GM21529 (cell line): ENCODE measurements around the gene SCMH1.

Experiments used
- ATAC-seq: cut with Tn5 transposase; IDR thresholded peaks from one replicate; pipeline ENCODE4 v1.9.1; 2021; ENCODE audit not compliant: unreplicated experiment

The SCMH1 gene

GRCh38 chr1:41032147-41032546 is 210.0 kb downstream of the SCMH1 start:
- no peak for ATAC-seq

DNA sequence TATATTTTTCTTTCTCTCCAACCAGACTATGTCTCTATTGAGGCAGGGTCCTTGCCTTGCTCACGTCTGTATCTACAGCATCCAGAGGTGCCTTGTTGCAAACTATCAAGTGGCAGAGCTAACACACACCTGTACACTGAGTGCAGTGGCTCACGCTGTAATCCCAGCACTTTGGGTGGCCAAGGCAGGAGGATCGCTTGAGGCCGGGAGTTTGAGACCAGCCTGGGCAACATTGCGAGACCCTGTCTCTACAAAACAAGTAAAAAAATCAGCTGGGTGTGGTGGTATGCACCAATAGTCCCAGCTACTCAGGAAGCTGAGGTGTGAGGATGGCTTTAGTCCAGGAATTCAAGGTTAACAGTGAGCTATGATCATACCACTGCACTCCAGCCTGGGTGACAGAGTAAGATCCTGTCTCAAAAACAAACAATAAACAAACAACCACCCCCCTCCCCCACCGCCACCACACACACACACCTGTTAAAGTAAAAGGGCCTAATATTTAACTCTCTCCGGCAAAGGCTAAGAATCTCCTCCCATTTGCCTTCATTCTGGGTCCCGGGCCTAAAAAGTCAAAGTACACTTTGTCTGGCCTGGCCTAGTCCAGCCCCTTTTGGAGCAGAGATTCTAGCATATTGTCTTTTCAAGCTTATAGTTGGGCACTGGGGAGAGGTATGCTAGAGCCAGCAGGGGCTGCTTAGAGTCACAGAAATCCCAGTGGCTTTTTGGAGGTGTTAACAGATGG is 211.1 kb downstream of the SCMH1 start:
- no peak for ATAC-seq

DNA sequence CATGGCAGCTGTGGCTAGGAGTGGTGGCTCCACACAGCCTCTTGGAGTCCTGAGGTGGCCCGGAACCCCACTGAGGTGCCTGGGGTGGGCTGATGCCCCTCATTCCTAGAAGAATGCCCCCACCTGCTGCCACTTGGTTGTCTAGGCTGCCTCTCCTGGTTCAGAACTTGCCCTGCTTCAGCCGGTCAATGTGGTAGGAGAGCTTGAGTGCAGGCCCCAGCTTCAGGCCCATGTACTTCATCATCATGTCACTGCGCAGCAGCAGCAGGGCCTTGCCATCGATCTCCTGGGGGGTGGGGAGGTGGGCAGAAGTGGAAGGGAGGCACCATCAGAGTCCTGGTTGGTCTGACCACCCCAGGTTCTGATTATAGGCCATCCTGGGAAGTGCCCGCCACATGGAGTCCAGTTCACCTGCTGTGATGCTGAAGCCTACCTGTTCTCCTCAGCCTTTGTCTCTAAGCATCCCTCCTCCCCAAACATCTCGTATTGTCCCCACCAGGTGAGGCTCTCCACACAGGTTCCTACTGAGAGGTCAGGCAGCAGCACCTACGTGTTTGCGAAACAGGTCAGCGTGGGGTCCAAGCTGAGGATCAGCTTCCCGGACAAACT is 214.0 kb downstream of the SCMH1 start:
- ATAC-seq = no peak

- no peak for ATAC-seq
Observed at GRCh38 chr1:41025979-41026819, 215.9 kb downstream of the SCMH1 start.

- no peak for ATAC-seq
Observed at GRCh38 chr1:41024953-41025352, 217.2 kb downstream of the SCMH1 start.

- ATAC-seq = no peak
Observed at GRCh38 chr1:41023279-41023990, 218.7 kb downstream of the SCMH1 start.

DNA sequence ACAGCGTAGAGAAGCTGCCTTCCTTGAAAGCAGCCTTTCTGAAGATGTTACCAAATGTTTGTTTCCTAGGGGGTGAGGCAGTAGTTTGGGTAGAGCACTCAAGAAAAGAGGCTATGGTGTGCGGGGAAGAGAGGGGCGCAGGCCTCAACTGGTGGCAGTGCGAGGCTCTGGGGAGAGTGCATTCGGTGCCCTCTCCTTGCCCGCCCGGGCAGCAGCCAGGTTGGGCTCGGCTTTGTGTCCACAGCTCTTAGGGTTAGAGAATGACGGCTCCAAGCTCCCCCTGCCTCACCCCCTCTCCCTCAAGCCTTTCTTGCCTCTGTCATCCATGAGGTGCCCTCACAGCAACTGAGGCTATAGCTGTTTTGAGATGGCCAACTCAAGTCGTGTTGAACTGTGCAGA is 219.7 kb downstream of the SCMH1 start:
- no peak for ATAC-seq

- no peak for ATAC-seq
Observed at GRCh38 chr1:41021526-41022308, 220.4 kb downstream of the SCMH1 start, which contains the start of gene SLFNL1. SLFNL1 (minus strand) TSS chr1:41021725; CDS start chr1:41020660, 1,065 bp downstream.

DNA sequence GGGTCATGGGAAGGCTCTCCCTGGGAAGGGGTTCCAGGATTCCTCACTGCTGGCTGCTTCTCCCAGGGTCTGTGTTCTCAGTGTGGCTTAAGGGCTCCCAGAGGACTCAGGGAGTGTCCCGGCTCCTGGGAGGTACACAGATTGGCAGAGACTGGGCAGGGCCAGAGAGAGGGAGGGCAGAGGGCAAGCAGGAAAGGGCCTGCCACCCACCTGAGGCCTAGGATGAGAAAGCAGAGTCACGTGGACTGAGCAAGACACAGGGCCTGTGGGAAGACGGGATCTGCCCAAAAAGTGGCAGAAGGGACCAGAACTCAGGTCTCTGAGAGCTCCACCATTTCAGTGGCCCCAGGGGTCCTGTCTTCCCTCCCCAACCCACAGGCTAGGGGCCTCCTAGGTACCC is 221.5 kb downstream of the SCMH1 start:
- ATAC-seq = no peak

- no peak for ATAC-seq
Observed at GRCh38 chr1:41020109-41020576, 222.0 kb downstream of the SCMH1 start.

DNA sequence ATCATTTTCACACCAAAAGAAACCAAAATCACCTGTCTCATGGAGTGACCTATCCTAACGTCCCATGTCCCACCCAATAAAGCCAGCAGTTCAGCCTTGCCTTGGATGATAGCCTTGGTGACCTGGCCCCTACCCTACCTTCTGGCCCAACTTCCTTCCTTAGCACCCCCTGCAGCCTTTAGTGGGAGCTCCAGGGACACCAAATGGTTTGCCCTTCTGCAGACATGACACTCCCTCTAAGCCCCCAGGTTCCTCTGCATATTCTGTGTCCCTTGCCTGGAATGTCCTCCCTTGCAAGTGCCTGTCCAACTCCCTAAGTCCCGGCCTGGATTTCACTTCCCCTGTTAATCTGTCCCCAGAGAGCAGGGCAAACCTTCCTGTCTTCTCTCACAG is 222.8 kb downstream of the SCMH1 start:
- ATAC-seq = no peak

DNA sequence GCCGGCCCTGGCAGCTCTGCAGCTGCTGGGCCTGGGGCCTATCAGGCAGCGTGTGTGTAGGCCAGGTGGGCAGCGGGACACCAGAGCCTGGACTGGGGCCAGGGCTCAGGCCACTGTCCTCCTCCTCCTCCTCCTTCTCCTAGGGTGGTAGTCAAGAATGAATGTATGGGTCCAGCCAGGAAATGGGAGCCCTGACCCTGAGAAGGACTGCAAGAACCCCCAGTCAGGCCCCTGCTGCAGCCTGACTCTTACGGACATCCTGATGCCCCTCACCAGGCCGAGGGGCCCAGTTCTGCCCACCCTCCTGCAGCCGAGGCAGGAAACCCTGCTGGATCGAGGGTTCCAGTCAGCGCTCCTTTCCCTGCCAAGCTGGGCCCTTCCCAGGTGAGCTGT is 224.1 kb downstream of the SCMH1 start:
- no peak for ATAC-seq

DNA sequence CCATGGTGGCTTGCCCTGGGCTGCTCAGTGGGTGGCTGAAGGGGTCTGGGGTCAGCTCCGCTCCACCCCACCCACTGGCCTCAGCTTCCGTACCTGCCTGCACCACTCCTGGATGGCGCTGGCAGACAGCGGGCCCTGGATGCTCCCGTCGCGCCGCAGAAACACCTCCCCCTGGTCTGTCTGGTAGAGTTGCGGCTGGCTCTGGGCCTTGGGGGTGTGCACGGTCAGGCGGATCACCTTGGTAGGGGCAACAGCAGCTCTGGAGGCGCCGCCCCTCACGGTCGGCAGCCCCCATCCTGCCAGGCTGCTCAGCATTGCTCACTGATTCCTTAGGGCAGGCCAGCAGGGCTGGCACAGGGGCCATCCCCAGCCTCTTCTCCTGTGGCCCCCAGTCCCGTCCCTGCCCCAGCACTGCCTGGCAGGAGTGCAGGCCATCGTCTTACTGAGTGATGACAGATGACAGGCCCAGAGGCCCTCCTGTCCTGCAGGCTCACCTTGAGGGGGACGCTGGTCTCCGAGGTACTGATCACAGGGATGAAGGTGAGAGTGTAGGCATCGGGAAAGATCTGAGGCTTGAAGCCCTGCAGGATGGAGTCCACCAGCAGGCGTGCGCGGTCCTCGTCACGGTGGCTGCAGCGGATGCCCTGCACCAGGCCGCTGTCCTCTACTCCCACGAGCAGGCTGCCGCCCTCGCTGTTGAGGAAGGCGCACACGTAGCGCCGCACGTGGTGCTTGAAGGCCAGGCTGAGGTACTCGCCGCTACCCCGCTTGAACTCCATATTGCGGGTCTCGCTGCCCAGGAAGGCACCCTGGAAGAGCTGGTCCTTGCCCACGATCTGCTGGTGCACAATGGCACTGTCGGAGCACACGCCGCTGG is 224.7 kb downstream of the SCMH1 start:
- no peak for ATAC-seq

- no peak for ATAC-seq
Observed at GRCh38 chr1:41015897-41016470, 226.1 kb downstream of the SCMH1 start.

DNA sequence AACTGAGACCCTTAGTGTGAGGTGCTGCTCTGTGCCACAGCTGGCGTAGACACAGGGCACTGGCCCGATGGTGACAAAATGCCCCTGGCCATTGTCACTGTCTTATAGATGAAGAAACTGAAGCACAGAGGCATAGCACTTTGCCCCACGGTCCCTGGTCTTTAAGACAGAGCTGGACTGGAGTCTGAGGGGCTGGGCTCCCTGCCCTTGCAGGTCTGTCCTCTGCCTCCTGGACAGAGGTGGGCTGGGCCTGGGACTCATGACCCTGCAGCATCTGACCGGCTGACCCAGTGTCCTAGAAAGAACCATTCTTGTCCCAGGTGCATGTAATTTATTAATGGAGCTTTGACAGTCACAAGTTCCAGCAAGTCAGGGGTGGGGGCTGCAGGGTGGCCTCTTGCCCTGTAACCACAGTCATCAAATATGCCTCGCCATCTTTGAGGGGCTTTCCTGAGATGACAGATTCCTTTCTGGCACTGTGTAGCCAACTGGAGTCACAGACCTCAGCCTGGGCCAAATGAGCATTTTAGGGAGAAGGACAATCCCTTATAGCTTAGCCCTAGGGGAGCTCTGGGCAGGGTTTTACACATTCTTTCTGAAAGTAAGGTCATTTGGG is 226.7 kb downstream of the SCMH1 start:
- ATAC-seq = no peak

DNA sequence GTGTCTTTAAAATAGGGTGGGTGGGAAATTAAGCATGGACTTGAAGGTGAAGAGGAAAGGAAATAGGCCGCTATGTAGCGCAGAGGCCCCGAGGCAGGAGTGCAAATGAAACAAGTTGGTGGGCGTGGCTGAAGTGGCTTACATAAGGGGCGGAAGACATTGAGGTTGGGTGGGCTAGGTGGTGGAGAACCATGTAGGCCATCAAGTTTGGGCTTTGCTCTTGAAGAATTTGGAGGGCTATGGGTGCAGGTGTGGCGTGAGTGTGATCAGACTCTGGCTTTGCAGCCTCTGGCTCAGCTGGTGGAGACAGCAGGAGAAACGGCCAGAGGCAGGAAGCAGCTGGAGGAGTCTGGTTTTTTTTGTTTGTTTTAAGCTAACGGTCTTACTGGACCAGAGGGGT is 227.2 kb downstream of the SCMH1 start:
- ATAC-seq = no peak

GRCh38 chr1:41013796-41014195 is 228.3 kb downstream of the SCMH1 start:
- no peak for ATAC-seq

GRCh38 chr1:41013024-41013423 is 229.1 kb downstream of the SCMH1 start:
- no peak for ATAC-seq

DNA sequence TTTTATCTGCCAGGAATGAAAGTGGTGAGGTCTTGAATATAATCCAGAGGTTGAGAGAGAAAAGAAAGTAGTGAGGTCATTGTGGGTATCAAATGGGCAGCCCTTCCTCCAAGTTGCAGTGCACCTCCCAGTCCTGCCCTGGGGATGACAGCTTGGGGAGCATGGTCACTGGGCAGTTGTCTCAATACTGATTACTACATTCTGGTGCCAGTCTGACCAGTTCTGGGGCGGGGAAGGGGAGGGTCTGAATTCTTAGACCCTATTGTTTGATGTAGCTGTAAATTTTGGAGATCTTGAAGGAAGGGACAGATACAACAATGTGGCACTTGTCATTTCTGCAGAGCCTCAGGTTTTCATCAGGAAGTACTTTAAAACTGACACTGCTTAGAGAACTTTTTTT is 231.8 kb downstream of the SCMH1 start:
- ATAC-seq = no peak
